Stimulated activated naive CD8-positive, alpha-beta T cell treated with anti-CD3 and anti-CD28 coated beads, Interleukin-15, Interleukin-2, amounts not matched to agents 100 ng/mL and 50 ng/mL, for 24 hours (primary cell): ENCODE measurements around the gene SELENOV.
"Not testable (repeated sequence)": the region's sequence is repeated elsewhere in the genome, so short reads cannot be mapped to it uniquely, and the experiment has no call there.

Source experiments
- H3K27ac Mint-ChIP-seq: one replicate; pipeline ENCODE4 v1.8.0; 2021; ENCODE audit warnings: mild to moderate bottlenecking, mixed read lengths
- H3K27me3 Mint-ChIP-seq: one replicate; pipeline ENCODE4 v1.8.0; 2021; ENCODE audit warnings: mixed read lengths
- H3K36me3 Mint-ChIP-seq: one replicate; pipeline ENCODE4 v1.8.0; 2021; ENCODE audit warnings: low read depth, mixed read lengths
- H3K4me1 Mint-ChIP-seq: one replicate; pipeline ENCODE4 v1.8.0; 2021; ENCODE audit warnings: low read depth, mixed read lengths
- H3K4me3 Mint-ChIP-seq: one replicate; pipeline ENCODE4 v1.8.0; 2021; ENCODE audit warnings: mild to moderate bottlenecking, mixed read lengths
- H3K9me3 Mint-ChIP-seq: one replicate; pipeline ENCODE4 v1.8.0; 2021; ENCODE audit warnings: mixed read lengths

Gene SELENOV

GRCh38 chr19:39514840-39515550 lies at the start of gene SELENOV:
Gene SELENOV (plus strand): TSS chr19:39515139. CDS start chr19:39515213, 74 bp downstream.
- no peaks in the 10 kb centered on the region for H3K9me3 Mint-ChIP-seq
- H3K27me3 Mint-ChIP-seq = peaks cover 45% of the 10 kb centered on the region
- H3K27ac Mint-ChIP-seq = peak within 1 kb of the TSS; percentile 11
- peaks cover 19% of the 10 kb centered on the region for H3K4me1 Mint-ChIP-seq
- H3K4me3 Mint-ChIP-seq = peak within 1 kb of the TSS; percentile 76
- no peaks in the 10 kb centered on the region for H3K36me3 Mint-ChIP-seq

- H3K27ac Mint-ChIP-seq = no peak overlapping the region
- H3K27me3 Mint-ChIP-seq = no peaks in the 10 kb centered on the region
Measured at GRCh38 chr19:39465956-39466747, 48.8 kb upstream of the SELENOV start.

GRCh38 chr19:39467941-39468340 lies 47.0 kb upstream of the SELENOV start:
- H3K9me3 Mint-ChIP-seq = no peaks in the 10 kb centered on the region
- peaks cover 33% of the 10 kb centered on the region for H3K4me1 Mint-ChIP-seq
- no peak overlapping the region for H3K27ac Mint-ChIP-seq
- peaks cover 85% of the 10 kb centered on the region for H3K36me3 Mint-ChIP-seq
- H3K4me3 Mint-ChIP-seq = no peak overlapping the region
- no peaks in the 10 kb centered on the region for H3K27me3 Mint-ChIP-seq

More at GRCh38 chr19:39465956-39466747, 48.8 kb upstream of the SELENOV start:
- peaks cover 79% of the 10 kb centered on the region for H3K36me3 Mint-ChIP-seq
- no peak overlapping the region for H3K4me3 Mint-ChIP-seq
- H3K4me1 Mint-ChIP-seq = peaks cover 19% of the 10 kb centered on the region
- no peaks in the 10 kb centered on the region for H3K9me3 Mint-ChIP-seq

GRCh38 chr19:39469036-39469435 lies 45.9 kb upstream of the SELENOV start:
- Mint-ChIP-seq H3K27me3 (no peaks in the 10 kb centered on the region), H3K9me3 (no peaks in the 10 kb centered on the region), H3K36me3 (peaks cover 83% of the 10 kb centered on the region), H3K4me3 (no peak overlapping the region), H3K4me1 (peaks cover 33% of the 10 kb centered on the region), H3K27ac (peak overlapping the region; percentile 94)

GRCh38 chr19:39469567-39469966 lies 45.4 kb upstream of the SELENOV start:
- Mint-ChIP-seq H3K27me3 (no peaks in the 10 kb centered on the region), H3K4me1 (peaks cover 33% of the 10 kb centered on the region), H3K36me3 (peaks cover 86% of the 10 kb centered on the region), H3K27ac (peak overlapping the region; percentile 94), H3K9me3 (no peaks in the 10 kb centered on the region), H3K4me3 (no peak overlapping the region)

DNA sequence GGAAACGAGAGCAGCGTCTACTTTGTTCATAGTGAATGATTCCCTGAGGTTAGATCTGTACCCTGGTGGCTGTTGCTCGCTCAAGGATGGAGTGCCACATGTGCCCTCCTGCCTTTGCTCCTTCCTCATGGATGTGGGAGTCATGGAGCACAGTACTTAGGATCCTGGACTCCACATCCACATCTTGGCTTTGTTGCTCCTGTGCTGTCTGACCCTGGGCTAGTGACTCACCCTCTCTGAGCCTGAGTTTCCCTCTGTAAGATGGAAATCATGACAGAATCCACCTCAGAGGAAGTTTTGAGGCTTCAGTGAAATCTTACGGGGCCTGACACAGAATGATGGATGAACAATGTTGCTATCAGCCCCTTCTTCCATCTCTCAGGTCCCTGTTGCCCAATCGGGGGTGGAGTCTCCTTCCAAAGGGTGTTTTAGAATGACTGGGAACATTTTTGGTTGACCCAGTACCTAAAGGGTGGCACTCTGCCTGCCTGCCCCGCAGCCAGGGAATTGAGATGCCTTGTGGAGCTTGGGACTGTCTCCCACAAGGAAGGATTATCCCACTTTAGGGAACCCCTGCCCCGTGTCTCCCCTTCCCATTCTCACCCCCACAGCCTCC lies 44.1 kb upstream of the SELENOV start:
- peaks cover 83% of the 10 kb centered on the region for H3K36me3 Mint-ChIP-seq

GRCh38 chr19:39471756-39472536 lies 43.0 kb upstream of the SELENOV start:
- Mint-ChIP-seq H3K36me3 (peaks cover 81% of the 10 kb centered on the region), H3K4me1 (peaks cover 33% of the 10 kb centered on the region), H3K9me3 (no peaks in the 10 kb centered on the region), H3K4me3 (peak overlapping the region; percentile 19), H3K27me3 (no peaks in the 10 kb centered on the region), H3K27ac (peak overlapping the region; percentile 94)

More for the DNA sequence above, 44.1 kb upstream of the SELENOV start:
- H3K27ac Mint-ChIP-seq = peak overlapping the region; percentile 94
- H3K4me1 Mint-ChIP-seq = peaks cover 33% of the 10 kb centered on the region
- peak overlapping the region; percentile 11 for H3K4me3 Mint-ChIP-seq
- H3K9me3 Mint-ChIP-seq = no peaks in the 10 kb centered on the region
- H3K27me3 Mint-ChIP-seq = no peaks in the 10 kb centered on the region

DNA sequence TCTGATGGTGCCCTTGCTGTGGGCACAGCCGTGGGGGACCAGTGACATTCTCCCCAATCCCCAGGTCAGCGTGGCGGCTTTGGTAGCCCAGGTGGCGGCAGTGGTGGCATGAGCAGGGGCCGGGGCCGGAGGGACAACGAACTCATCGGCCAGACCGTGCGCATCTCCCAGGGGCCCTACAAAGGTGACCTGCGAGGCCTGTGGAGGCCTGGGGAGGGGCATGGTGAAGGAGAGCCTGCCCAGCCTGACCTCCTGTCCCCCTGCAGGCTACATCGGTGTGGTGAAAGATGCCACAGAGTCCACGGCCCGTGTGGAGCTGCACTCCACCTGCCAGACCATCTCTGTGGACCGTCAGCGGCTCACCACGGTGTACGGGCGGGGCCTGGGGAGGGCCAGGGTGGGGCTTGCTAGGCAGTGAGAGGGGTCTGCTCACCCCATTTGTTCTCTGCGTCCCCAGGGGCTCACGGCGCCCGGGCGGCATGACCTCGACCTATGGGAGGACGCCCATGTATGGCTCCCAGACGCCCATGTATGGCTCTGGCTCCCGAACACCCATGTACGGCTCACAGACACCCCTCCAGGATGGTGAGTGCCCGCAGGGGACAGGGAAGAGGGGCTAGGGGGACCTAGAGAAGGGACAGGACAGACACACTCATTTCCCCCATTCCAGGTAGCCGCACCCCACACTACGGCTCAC lies 42.0 kb upstream of the SELENOV start:
- Mint-ChIP-seq H3K4me3 (no peak overlapping the region), H3K36me3 (peaks cover 72% of the 10 kb centered on the region), H3K9me3 (no peaks in the 10 kb centered on the region), H3K27ac (peak overlapping the region; percentile 94), H3K27me3 (no peaks in the 10 kb centered on the region), H3K4me1 (peaks cover 33% of the 10 kb centered on the region)

GRCh38 chr19:39473443-39473960 lies 41.4 kb upstream of the SELENOV start:
- H3K9me3 Mint-ChIP-seq = no peaks in the 10 kb centered on the region

GRCh38 chr19:39474139-39474620 lies 40.8 kb upstream of the SELENOV start:
- no peak overlapping the region for H3K4me3 Mint-ChIP-seq
- H3K4me1 Mint-ChIP-seq = peaks cover 33% of the 10 kb centered on the region
- H3K27ac Mint-ChIP-seq = no peak overlapping the region
- peaks cover 60% of the 10 kb centered on the region for H3K36me3 Mint-ChIP-seq
- no peaks in the 10 kb centered on the region for H3K9me3 Mint-ChIP-seq
- no peaks in the 10 kb centered on the region for H3K27me3 Mint-ChIP-seq

More at GRCh38 chr19:39473443-39473960, 41.4 kb upstream of the SELENOV start:
- no peak overlapping the region for H3K27ac Mint-ChIP-seq
- H3K4me1 Mint-ChIP-seq = peaks cover 33% of the 10 kb centered on the region
- no peaks in the 10 kb centered on the region for H3K27me3 Mint-ChIP-seq
- peaks cover 66% of the 10 kb centered on the region for H3K36me3 Mint-ChIP-seq
- no peak overlapping the region for H3K4me3 Mint-ChIP-seq

- no peaks in the 10 kb centered on the region for H3K9me3 Mint-ChIP-seq
- no peak overlapping the region for H3K4me3 Mint-ChIP-seq
- H3K36me3 Mint-ChIP-seq = peaks cover 46% of the 10 kb centered on the region
- H3K27me3 Mint-ChIP-seq = no peaks in the 10 kb centered on the region
- H3K27ac Mint-ChIP-seq = no peak overlapping the region
- peaks cover 31% of the 10 kb centered on the region for H3K4me1 Mint-ChIP-seq
Measured at GRCh38 chr19:39475748-39476147, 39.2 kb upstream of the SELENOV start.

DNA sequence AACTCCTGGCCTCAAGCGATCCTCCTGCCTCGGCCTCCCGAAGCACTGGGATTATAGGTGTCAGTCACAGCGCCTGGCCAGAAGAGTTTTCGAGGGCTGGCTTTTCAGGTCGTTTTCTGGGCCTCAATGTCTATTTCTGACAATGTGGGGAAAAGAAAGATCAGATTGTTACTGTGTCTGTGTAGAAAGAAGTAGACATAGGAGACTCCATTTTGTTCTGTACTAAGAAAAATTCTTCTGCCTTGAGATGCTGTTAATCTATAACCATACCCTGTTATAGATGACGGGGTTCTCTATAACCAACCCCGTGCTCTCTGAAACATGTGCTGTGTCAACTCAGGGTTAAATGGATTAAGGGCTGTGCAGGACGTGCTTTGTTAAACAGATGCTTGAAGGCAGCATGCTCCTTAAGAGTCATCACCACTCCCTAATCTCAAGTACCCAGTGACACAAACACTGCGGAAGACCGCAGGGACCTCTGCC lies 35.6 kb upstream of the SELENOV start:
- not testable (repeated sequence) for H3K27me3 Mint-ChIP-seq, H3K27ac Mint-ChIP-seq, H3K9me3 Mint-ChIP-seq
- H3K4me1 Mint-ChIP-seq = peaks cover 29% of the 10 kb centered on the region
- H3K4me3 Mint-ChIP-seq = peak overlapping the region; percentile 96
- peaks cover 30% of the 10 kb centered on the region for H3K36me3 Mint-ChIP-seq

GRCh38 chr19:39479916-39480315 lies 35.0 kb upstream of the SELENOV start:
- H3K27ac Mint-ChIP-seq = peak overlapping the region; percentile 88
- H3K9me3 Mint-ChIP-seq = no peaks in the 10 kb centered on the region
- peaks cover 29% of the 10 kb centered on the region for H3K4me1 Mint-ChIP-seq
- peak overlapping the region; percentile 96 for H3K4me3 Mint-ChIP-seq
- peaks cover 28% of the 10 kb centered on the region for H3K36me3 Mint-ChIP-seq
- no peaks in the 10 kb centered on the region for H3K27me3 Mint-ChIP-seq
